Hepatocyte (in vitro differentiated cells): ENCODE results near the gene TMCO5A. TPM values are rescaled to one million over a fixed set of nuclear protein-coding genes. Genes with fewer than 3 reads are reported as not detected.

Experiments
- DNase-seq: peaks from one replicate; pipeline ENCODE4 v3.0.0-alpha.2; 2016; ENCODE audit warnings: low spot score
- H2AFZ ChIP-seq: fragments of 200-600 bp; sonication (generic); 2 replicates; pipeline ENCODE4 v1.6.0; 2016; ENCODE audit warnings: antibody characterized with exemption, mild to moderate bottlenecking
- H3K27ac ChIP-seq: fragments of 200-600 bp; sonication (generic); 2 replicates; pipeline ENCODE4 v1.5.1; 2016; ENCODE audit warnings: mild to moderate bottlenecking
- H3K27me3 ChIP-seq: fragments of 200-600 bp; sonication (generic); 2 replicates; pipeline ENCODE4 v1.6.1; 2016
- H3K36me3 ChIP-seq: fragments of 200-600 bp; sonication (generic); replicated peaks from 2 replicates; pipeline ENCODE4 v1.5.1; 2016; ENCODE audit warnings: low read depth; ENCODE audit not compliant: insufficient read depth
- H3K4me1 ChIP-seq: fragments of 200-600 bp; sonication (generic); 2 replicates; pipeline ENCODE4 v1.5.1; 2016; ENCODE audit warnings: mild to moderate bottlenecking, moderate library complexity; ENCODE audit not compliant: insufficient read depth
- H3K4me2 ChIP-seq: fragments of 200-600 bp; sonication (generic); 2 replicates; pipeline ENCODE4 v1.6.0; 2016
- H3K4me3 ChIP-seq: fragments of 200-600 bp; sonication (generic); 2 replicates; pipeline ENCODE4 v1.5.1; 2016; ENCODE audit warnings: mild to moderate bottlenecking
- H3K79me2 ChIP-seq: fragments of 200-600 bp; sonication (generic); 2 replicates; pipeline ENCODE4 v1.6.0; 2017; ENCODE audit warnings: mild to moderate bottlenecking
- H3K9me2 ChIP-seq: fragments of 200-600 bp; sonication (generic); replicated peaks from 2 replicates; pipeline ENCODE4 v1.6.0; 2017; ENCODE audit warnings: mild to moderate bottlenecking; ENCODE audit not compliant: insufficient read depth
- H3K9me3 ChIP-seq: fragments of 200-600 bp; sonication (generic); 2 replicates; pipeline ENCODE4 v1.5.1; 2016; ENCODE audit warnings: low read depth, mild to moderate bottlenecking
- H4K20me1 ChIP-seq: fragments of 200-600 bp; sonication (generic); 2 replicates; pipeline ENCODE4 v1.6.0; 2016; ENCODE audit warnings: mild to moderate bottlenecking; ENCODE audit not compliant: insufficient read depth, poor library complexity, severe bottlenecking
- EZH2 ChIP-seq: fragments of 200-600 bp; sonication (generic); IDR thresholded peaks from 2 replicates; pipeline ENCODE4 v1.6.1; 2016; ENCODE audit warnings: antibody characterized with exemption, mild to moderate bottlenecking, borderline replicate concordance
- EZH2phosphoT487 ChIP-seq: fragments of 200-600 bp; sonication (generic); IDR thresholded peaks from one replicate; pipeline ENCODE4 v1.6.1; 2018; ENCODE audit warnings: antibody characterized with exemption, mild to moderate bottlenecking, low read depth, moderate library complexity; ENCODE audit not compliant: unreplicated experiment, severe bottlenecking
- WGBS: methylation state at CpG from one replicate; pipeline ENCODE4 v1.1.6; 2016; ENCODE audit warnings: low lambda C conversion rate; ENCODE audit errors: missing lambda C conversion rate; 5-methylcytosine and 5-hydroxymethylcytosine counted together
- polyA plus RNA-seq: library from polyadenylated mRNA; unstranded; fragments of >200 nt; fragmentation: Nextera tagmentation; extraction: Ambion mirVana; gene quantifications from 2 replicates; pipeline ENCODE4 v1.2.1, GENCODE V29; 2016
- total RNA-seq: library from RNA; depleted of rRNA; stranded (reverse); fragments of >200 nt; gene quantifications from 2 replicates; pipeline ENCODE4 v1.2.3, GENCODE V29; 2014
- TF ChIP-seq, protein P1 (sequence below): fragments of 200-600 bp; sonication (generic); IDR thresholded peaks from 2 replicates; pipeline ENCODE4 v1.5.1; 2016; ENCODE audit warnings: antibody characterized with exemption, mild to moderate bottlenecking; ENCODE audit not compliant: poor library complexity

TMCO5A gene
- total and polyA plus RNA-seq, 2 experiments from 2014 or later: not detected

GRCh38 chr15:37929238-37929637, 5.2 kb upstream of the TMCO5A start:
- Histone ChIP-seq H3K9me3 (no peaks in the 10 kb centered on the region), H3K4me2 (no peak overlapping the region), H2AFZ (no peak overlapping the region), H3K36me3 (no peaks in the 10 kb centered on the region), H3K4me1 (no peaks in the 10 kb centered on the region), H4K20me1 (no peaks in the 10 kb centered on the region), H3K27ac (no peak overlapping the region), H3K4me3 (no peak overlapping the region), H3K9me2 (no peaks in the 10 kb centered on the region), H3K79me2 (no peaks in the 10 kb centered on the region), H3K27me3 (no peaks in the 10 kb centered on the region)
- no peak for DNase-seq
- TF ChIP-seq EZH2 (no peak), EZH2phosphoT487 (no peak)
- TF ChIP-seq, protein P1, sequence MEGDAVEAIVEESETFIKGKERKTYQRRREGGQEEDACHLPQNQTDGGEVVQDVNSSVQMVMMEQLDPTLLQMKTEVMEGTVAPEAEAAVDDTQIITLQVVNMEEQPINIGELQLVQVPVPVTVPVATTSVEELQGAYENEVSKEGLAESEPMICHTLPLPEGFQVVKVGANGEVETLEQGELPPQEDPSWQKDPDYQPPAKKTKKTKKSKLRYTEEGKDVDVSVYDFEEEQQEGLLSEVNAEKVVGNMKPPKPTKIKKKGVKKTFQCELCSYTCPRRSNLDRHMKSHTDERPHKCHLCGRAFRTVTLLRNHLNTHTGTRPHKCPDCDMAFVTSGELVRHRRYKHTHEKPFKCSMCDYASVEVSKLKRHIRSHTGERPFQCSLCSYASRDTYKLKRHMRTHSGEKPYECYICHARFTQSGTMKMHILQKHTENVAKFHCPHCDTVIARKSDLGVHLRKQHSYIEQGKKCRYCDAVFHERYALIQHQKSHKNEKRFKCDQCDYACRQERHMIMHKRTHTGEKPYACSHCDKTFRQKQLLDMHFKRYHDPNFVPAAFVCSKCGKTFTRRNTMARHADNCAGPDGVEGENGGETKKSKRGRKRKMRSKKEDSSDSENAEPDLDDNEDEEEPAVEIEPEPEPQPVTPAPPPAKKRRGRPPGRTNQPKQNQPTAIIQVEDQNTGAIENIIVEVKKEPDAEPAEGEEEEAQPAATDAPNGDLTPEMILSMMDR: no peak
- 22% methylated on average over 1 of the region's 1 CpG for WGBS

DNA sequence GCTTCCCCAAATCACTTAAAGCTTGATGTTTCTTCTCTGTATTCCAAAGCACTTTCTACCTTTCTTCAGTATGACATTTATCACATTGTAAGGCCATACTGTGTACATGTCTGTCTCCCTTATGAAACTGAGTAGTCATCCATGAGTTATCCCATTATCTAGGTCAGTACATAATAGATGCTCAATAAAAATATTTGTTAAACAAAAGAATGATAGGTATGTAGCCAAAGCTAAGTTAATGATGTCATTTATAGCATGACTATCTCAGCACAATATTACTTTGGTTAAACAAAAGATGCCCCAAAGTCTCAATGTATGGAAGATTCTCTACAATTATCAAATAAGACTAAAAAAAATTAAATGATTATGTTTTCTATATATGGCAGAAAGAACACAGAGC, 3.1 kb upstream of the TMCO5A start:
- TF ChIP-seq EZH2phosphoT487 (no peak), EZH2 (no peak)
- TF ChIP-seq, protein P1: no peak
- no peaks in the 10 kb centered on the region for H3K36me3 ChIP-seq
- H3K27ac ChIP-seq: no peak overlapping the region
- no peak overlapping the region for H3K4me3 ChIP-seq
- H3K79me2 ChIP-seq: no peaks in the 10 kb centered on the region
- no peaks in the 10 kb centered on the region for H3K9me3 ChIP-seq
- no peak for DNase-seq
- no peaks in the 10 kb centered on the region for H3K27me3 ChIP-seq
- H3K9me2 ChIP-seq: no peaks in the 10 kb centered on the region
- H2AFZ ChIP-seq: no peak overlapping the region
- H3K4me1 ChIP-seq: no peaks in the 10 kb centered on the region
- H4K20me1 ChIP-seq: no peaks in the 10 kb centered on the region
- no peak overlapping the region for H3K4me2 ChIP-seq

- Histone ChIP-seq H3K4me3 (no peak overlapping the region), H3K79me2 (no peaks in the 10 kb centered on the region), H3K27me3 (no peaks in the 10 kb centered on the region), H3K9me2 (no peaks in the 10 kb centered on the region), H3K9me3 (no peaks in the 10 kb centered on the region), H3K4me2 (no peak overlapping the region), H3K36me3 (no peaks in the 10 kb centered on the region), H3K4me1 (no peaks in the 10 kb centered on the region), H4K20me1 (no peaks in the 10 kb centered on the region), H3K27ac (no peak overlapping the region), H2AFZ (no peak overlapping the region)
- 74% methylated on average over 1 of the region's 1 CpG for WGBS
- no peak for DNase-seq
- TF ChIP-seq, protein P1: no peak
- TF ChIP-seq EZH2: no peak
- TF ChIP-seq EZH2phosphoT487: no peak
Observed at GRCh38 chr15:37931868-37932267, 2.6 kb upstream of the TMCO5A start.

GRCh38 chr15:37932549-37932948, 1.9 kb upstream of the TMCO5A start:
- Histone ChIP-seq H3K9me2 (no peaks in the 10 kb centered on the region), H3K4me3 (no peak overlapping the region), H3K79me2 (no peaks in the 10 kb centered on the region), H3K4me1 (no peaks in the 10 kb centered on the region), H3K4me2 (no peak overlapping the region), H4K20me1 (no peaks in the 10 kb centered on the region), H3K27ac (no peak overlapping the region), H3K27me3 (no peaks in the 10 kb centered on the region), H2AFZ (no peak overlapping the region), H3K9me3 (no peaks in the 10 kb centered on the region), H3K36me3 (no peaks in the 10 kb centered on the region)
- 77% methylated on average over 3 of the region's 3 CpGs for WGBS
- no peak for DNase-seq
- TF ChIP-seq, protein P1: no peak
- TF ChIP-seq EZH2phosphoT487 (no peak), EZH2 (no peak)
